RWPE2 (cell line): ENCODE measurements around the gene PIGV.

Source experiments
- ATAC-seq: fragments of 200-7000 bp; cut with Tn5 transposase; 3 replicates; pipeline ENCODE4 v1.9.1; 2021; ENCODE audit warnings: low read depth
- DNase-seq: peaks from one replicate; pipeline ENCODE4 v3.0.0-alpha.2; 2020; ENCODE audit warnings: low spot score
- H3K27ac ChIP-seq: fragments of 450-650 bp; 2 replicates; pipeline ENCODE4 v1.5.1; 2017; ENCODE audit warnings: mild to moderate bottlenecking; ENCODE audit not compliant: poor library complexity, severe bottlenecking
- H3K27me3 ChIP-seq: fragments of 250-450 bp; sonication (Bioruptor Pico); 2 replicates; pipeline ENCODE4 v1.5.1; 2021; ENCODE audit warnings: mild to moderate bottlenecking, moderate library complexity; ENCODE audit not compliant: insufficient read depth, poor library complexity, severe bottlenecking
- H3K36me3 ChIP-seq: fragments of 250-450 bp; sonication (Bioruptor Pico); 2 replicates; pipeline ENCODE4 v1.5.1; 2020; ENCODE audit warnings: low read depth, mild to moderate bottlenecking, moderate library complexity
- H3K4me1 ChIP-seq: fragments of 250-450 bp; sonication (Bioruptor Pico); 2 replicates; pipeline ENCODE4 v1.5.1; 2021; ENCODE audit warnings: mild to moderate bottlenecking, moderate library complexity; ENCODE audit not compliant: insufficient read depth, poor library complexity, severe bottlenecking
- H3K4me3 ChIP-seq: fragments of 250-450 bp; sonication (Bioruptor Pico); 2 replicates; pipeline ENCODE4 v1.5.1; 2021; ENCODE audit warnings: mild to moderate bottlenecking, moderate library complexity; ENCODE audit not compliant: severe bottlenecking
- H3K9me3 ChIP-seq: fragments of 250-450 bp; sonication (Bioruptor Pico); 2 replicates; pipeline ENCODE4 v1.5.1; 2021; ENCODE audit warnings: mild to moderate bottlenecking, moderate library complexity; ENCODE audit not compliant: severe bottlenecking
- CTCF ChIP-seq: fragments of 450-650 bp; IDR thresholded peaks from one replicate; pipeline ENCODE4 v1.5.1; 2017; ENCODE audit warnings: mild to moderate bottlenecking, moderate library complexity; ENCODE audit not compliant: poor library complexity, severe bottlenecking

Gene PIGV

GRCh38 chr1:26743426-26744059 is 44.2 kb upstream of the PIGV start:
- DNase-seq (no peak), ATAC-seq (no peak)
- peaks cover 14% of the 10 kb centered on the region for H3K4me1 ChIP-seq

GRCh38 chr1:26744075-26744959 is 43.4 kb upstream of the PIGV start:
- DNase-seq (no peak), ATAC-seq (peak; percentile 94)
- H3K4me3 ChIP-seq = no peak overlapping the region
- peaks cover 62% of the 10 kb centered on the region for H3K36me3 ChIP-seq
- H3K4me1 ChIP-seq = peaks cover 14% of the 10 kb centered on the region
- H3K27ac ChIP-seq = peak overlapping the region; percentile 78
- H3K27me3 ChIP-seq = no peaks in the 10 kb centered on the region
- no peaks in the 10 kb centered on the region for H3K9me3 ChIP-seq
- no peak for TF ChIP-seq CTCF

More at GRCh38 chr1:26743426-26744059, 44.2 kb upstream of the PIGV start:
- TF ChIP-seq CTCF = no peak
- H3K36me3 ChIP-seq = peaks cover 69% of the 10 kb centered on the region
- H3K4me3 ChIP-seq = no peak overlapping the region
- no peaks in the 10 kb centered on the region for H3K9me3 ChIP-seq
- H3K27me3 ChIP-seq = no peaks in the 10 kb centered on the region
- peak overlapping the region; percentile 78 for H3K27ac ChIP-seq

GRCh38 chr1:26745191-26745590 is 42.6 kb upstream of the PIGV start:
- H3K9me3 ChIP-seq = no peaks in the 10 kb centered on the region
- H3K4me1 ChIP-seq = peaks cover 14% of the 10 kb centered on the region
- ATAC-seq (no peak), DNase-seq (no peak)
- no peaks in the 10 kb centered on the region for H3K27me3 ChIP-seq
- H3K4me3 ChIP-seq = no peak overlapping the region
- peaks cover 62% of the 10 kb centered on the region for H3K36me3 ChIP-seq
- no peak for TF ChIP-seq CTCF
- peak overlapping the region; percentile 78 for H3K27ac ChIP-seq

- no peak overlapping the region for H3K27ac ChIP-seq
- H3K36me3 ChIP-seq = peaks cover 54% of the 10 kb centered on the region
- H3K4me1 ChIP-seq = peaks cover 17% of the 10 kb centered on the region
- no peak overlapping the region for H3K4me3 ChIP-seq
- no peak for ATAC-seq
- H3K9me3 ChIP-seq = no peaks in the 10 kb centered on the region
- no peak for TF ChIP-seq CTCF
- DNase-seq = no peak
- H3K27me3 ChIP-seq = no peaks in the 10 kb centered on the region
These were observed 40.7 kb upstream of the PIGV start for GRCh38 chr1:26747048-26747447.
